NCI-H345 treated with DMSO at 0.1 percent for 48 hours (cell line): ENCODE results near the gene SH2D7.

Experiments used
- DNase-seq: peaks from one replicate; lab custom pipeline; 2025; ENCODE audit not compliant: unreplicated experiment; lab: John Stamatoyannopoulos, UW

Gene SH2D7

DNA sequence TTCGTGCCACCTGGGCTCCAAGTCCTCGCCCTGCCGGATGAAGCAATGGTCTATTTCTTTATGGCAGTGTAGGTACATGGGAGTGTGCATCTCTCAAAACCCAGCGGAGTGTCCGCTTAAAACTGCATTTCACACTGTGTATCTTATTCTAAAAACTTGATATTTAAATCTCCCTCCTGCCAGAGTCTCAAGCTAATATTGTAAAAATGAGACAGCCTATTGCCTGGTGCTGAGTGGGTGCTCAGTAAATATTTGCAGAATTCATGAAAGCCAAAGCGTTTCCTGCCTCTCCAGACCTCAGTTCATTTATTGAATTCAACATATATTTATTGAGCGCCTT, 14.5 kb upstream of the SH2D7 start:
- no peak for DNase-seq

DNA sequence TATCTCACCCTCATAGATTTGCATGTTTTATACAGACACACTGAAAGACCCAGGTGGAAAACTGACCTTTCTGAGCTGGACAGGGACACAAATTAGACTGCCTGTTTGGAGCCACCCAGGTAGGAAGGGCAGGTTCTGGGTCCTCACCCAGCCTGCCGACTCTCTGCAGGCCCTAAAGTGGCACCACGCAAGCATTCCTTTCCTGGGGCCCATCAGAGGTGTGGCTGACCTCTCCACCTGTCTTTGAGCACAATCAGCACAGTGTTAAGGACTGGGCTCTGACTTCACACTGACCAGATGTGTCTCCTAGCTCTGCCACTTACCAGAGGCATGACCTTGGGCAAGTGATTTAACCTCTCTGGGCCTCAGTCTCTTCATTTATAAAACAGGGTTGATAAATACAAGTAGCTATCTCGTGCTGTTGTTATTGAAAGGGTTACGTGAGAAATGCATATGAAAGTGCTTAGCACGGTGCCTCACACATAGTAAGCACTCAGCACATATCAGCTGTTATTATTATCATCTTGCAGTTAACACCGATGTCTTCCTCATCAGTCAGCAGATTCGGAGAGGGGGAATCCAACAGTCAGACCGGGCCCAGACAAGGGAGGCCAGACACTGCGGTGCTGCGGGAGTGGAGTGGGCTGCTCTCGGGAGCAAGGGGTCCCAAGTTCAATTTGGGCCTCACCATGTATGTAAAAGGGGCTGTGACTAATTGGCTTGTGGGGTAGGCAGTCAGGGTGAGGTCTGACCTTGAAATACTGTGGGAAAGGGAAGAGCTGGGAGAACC, 12.9 kb upstream of the SH2D7 start:
- DNase-seq = no peak

DNA sequence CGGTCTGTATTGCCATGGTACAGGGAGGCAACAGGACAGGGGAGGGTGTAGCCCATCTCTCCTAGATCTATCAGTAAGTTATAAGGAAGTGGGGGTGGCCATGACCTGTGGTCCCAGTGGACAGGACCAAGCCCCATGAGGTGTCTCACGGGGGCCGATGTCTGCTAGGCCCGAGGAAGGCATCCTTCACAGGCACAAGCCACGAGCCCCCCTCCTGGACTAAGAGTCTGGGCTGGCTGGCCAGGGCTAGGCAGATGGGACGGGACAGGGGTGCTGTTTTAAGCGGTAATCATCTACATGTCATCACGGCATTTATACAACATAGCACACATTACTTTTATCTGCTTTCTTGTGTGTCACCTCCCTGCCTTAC, 12.3 kb upstream of the SH2D7 start:
- no peak for DNase-seq

DNA sequence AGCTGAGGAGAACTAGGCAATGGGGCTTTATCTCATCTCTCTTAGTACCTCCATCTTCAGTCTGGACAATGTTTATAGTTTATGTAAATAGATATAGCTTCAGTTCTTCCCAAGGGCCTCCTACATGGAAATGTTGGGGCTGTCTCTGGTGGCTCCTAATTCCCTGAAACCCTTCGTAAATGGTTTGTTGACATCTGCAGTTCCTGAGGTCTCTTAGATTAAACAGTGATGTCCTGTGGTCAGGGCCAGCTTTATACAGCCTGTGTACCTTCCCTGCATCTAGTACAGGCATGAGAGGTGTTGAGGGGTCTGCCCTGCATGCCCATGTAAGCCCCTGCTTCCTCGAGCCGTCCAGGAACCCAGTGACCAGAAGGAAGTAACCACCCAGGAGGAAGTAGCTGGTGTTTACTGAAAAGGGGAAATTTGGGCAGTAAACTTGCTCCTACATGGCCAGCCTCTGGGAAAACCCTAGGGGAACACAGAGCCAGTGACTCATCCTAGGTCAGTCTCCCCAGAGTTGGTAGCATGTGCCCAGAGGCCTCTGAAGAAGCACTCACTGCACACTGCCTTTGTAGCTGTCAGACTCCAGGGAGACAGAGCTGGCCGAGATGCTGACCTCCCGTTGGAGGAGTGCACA, 10.1 kb upstream of the SH2D7 start:
- DNase-seq = no peak

DNA sequence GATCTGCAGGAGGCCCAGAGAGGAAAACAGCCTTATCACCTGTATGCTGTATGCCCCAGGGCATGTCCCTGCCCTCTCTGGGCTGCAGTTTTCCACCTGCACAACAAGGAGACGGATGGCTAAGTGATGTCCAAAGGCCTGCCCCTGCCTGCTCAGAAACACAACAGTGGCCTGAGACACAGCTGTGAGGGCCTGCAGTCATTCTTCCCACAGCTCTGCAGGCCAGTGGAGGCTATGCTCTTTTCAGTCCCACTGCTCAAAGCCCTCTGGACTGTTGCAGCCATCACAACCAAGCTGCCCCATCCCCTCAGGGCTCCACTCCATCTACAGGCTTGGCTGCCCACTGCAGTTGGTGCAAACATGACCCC, 9.6 kb upstream of the SH2D7 start:
- DNase-seq = no peak

DNA sequence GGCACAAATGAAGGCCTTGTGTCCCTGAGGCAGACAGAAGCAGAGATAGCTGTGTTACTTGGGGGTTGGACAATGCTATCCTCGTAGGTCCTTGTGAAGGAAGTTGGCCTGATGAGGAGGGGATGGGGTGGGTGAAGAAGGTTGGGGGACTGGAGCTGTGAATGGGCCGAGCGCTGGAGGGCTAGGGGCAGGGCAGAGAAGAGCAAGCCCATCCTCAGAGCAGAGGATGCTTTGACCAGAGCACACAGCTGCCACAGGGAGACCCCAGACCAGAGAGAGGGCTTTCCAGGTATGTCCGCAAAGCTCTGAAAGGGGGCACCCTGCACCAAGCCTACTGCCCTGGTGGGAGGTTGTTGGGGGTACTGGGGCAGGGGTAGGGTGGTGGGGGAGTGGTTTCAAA, 9.2 kb upstream of the SH2D7 start:
- no peak for DNase-seq

DNA sequence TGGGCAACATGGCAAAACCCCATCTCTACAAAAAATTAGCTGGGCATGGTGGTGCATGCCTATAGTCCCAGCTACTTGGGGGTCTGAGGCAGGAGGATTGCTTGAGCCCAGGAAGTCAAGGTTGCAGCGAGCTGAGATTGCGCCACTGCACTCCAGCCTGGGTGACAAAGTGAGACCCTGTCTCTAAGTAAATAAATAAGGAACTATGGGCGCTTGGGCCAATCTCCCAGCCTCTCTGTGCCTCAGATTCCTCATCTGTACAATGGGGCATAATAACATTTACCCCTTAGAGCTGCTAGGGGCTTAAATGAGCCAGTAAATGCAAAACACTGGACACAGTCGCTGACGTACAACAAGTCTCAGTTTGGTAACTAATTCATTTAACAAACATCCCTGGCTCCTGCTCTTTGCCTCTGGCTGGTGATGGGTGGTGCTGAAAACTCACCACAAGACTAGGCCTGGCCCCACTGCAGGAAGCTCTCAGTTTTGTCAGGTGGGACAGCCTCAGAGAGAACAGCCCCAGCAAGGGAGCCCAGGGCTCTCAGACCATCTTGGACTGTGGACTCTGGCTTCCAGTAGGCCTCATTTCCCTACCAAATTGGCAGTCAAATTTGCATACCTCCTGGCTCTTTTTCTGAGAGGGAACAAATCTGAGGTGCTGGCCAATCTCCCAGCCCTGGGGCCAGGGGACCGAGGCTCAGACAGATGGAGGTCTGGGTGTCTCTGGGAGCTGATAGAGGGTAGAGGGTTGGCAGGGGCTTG, 8.5 kb upstream of the SH2D7 start:
- DNase-seq = no peak

DNA sequence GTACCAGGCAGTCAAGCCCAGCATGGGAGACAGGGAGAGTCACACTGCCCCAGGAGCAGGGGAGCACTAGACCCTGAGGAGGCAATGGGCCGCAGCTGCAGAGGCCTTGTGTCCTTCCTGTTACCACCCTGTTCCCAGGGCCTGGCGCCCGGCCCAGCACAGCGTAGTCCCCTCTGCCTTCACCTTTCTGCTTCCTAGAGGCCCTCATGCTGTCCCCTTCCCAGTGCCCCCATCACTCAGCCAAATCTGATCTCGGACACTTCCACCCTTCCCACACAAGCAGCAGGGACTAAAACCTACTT, 8.0 kb upstream of the SH2D7 start:
- DNase-seq = no peak

DNA sequence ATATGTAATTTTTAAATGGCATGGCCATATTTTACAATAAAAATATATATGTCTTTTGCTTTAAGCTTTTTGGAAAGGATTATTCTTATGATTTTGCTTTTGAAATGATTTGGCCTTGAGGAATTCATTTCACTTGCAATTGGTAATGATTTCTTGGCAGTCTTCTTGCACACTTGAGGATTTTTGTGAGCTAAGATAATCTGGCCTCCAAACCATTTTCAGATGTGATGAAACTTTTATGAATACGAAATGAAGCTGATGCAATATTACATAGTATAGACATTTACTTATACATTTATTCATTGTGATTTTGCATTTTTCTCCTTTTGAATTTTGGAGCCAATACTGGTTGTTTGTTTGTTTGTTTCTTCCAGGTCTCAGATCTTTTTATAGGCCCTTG, 6.4 kb upstream of the SH2D7 start:
- no peak for DNase-seq

DNA sequence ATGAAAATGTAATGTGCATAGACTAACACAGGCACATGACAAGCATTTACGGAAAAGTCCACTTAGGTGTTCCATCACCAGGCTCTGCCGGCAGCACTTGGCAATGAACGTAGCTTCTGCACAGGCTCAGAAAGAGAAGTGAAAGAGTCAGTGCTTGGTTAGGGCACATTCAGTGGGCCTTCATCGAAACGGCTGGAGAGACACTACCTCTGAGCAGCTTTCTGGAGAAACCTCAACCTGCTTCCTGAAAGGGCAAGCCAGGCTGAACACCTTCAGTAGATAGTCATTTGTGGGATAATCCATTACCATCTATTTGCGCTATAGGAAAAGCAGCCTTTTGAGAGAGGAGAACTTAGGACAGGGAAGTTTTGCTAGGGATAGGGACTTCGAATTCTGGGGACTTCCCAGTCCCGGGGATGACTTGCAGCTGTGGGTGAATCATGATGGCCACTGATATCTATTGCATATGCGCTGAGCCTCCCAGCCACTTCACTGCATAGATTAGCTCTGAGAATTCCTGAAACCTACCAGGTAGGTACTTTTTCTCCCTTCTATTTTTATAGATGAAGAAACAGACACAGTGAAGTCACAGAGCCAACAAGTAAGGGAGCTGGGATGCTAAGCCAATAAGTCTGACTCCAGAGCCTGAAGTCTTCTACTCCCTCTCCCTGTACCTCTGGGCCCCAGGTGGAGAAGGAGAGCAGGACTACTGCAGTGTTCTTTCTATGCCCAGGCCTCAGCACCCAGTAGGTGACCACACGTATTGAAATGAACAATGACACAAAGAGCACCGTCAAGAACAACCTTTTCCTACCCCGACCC, 4.2 kb upstream of the SH2D7 start:
- DNase-seq = no peak

DNA sequence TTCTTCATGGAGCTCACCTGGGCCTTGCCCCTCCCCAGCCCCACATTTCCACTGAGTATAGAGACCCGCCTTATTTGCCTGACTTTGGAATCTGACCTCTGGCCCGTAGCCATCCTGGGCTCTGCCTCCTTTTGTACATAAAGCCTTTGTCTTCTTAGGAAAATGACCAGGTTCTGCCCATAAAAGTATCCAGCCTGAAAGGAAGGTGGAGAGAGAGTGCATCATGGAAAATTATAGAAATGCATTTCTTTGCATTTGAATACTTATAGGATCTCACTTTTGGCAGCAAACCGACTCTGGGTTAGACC, 3.6 kb upstream of the SH2D7 start:
- DNase-seq = no peak

DNA sequence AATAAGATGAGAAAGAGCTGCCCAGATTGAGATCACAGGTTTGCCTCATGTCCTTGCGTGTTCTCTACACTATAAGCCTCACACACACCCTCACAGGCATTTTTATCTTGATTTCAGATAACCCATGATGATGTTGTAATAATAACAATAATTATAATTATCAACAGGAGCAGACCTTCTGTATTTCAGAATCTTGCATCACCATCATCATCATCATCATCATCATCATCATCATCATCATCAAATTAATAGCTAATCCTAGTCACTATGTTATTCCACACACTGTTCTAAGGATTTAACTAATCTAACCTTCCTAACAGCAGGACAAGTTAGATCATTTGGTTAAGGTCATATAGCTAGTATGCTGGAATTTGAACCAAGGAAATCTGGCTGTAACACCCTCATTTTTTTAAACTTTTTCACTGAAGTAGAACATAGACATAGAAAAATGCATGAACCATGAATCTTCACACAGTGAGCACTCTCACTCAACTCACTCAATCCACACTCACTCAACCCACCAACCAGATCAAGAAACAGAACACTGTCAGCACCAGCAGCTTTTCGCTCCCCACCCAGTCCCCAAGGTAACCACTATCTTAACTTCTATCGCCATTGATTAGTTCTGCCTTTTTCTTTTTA, 1.8 kb upstream of the SH2D7 start:
- no peak for DNase-seq

DNA sequence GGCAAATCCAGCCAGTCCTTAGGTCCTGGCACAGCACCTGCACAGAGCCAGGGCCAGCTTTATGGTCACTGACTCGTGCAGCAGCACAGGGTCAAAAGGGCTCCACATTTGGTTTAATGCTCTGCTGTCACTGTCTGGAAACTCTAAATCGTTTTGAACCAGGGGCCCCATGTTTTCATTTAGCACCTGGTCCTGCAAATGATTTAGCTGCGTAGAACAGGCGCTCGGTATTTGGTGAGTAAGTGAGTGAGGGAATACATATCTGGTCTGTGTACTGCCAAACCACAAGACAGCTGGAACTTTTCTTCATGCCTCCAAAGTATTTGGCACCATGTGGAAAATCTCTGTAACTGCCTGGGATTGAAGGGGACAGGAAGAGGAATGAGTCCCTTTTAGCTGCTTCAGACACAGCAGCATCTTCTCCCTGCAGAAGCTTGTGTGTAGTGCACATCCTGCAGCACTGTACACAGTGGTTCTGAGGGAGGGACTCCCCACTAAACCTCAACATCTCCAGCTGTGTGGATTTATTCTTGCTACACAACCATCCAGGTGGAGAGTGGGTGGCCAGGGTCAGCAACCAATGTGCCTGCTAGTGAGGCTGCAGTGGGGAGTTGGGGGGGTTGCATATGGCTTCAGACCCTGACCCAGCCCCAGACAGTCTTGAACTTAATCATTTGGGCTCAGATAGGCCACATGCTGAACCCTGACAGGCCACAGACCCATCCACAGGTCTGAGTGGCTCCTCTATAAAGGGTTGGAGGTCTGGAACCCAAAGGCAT, 1.1 kb downstream of the SH2D7 start:
- no peak for DNase-seq

DNA sequence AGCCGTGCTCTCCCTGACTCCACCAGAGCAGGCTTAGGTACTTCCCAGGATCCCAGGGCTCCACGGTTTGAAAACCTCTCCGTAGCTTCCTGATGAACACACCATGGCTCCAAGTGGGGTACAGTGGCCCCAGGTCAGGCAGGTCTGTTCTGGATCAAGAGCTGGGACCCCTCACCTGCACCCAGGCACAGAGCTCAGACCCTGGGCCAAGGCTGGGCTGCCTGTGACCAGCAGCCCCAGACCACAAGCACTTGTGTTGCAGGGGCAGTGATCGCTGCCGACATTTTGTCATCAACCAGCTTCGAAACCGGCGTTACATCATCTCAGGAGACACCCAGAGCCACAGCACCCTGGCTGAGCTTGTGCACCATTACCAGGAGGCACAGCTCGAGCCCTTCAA, 5.3 kb downstream of the SH2D7 start:
- DNase-seq = no peak

DNA sequence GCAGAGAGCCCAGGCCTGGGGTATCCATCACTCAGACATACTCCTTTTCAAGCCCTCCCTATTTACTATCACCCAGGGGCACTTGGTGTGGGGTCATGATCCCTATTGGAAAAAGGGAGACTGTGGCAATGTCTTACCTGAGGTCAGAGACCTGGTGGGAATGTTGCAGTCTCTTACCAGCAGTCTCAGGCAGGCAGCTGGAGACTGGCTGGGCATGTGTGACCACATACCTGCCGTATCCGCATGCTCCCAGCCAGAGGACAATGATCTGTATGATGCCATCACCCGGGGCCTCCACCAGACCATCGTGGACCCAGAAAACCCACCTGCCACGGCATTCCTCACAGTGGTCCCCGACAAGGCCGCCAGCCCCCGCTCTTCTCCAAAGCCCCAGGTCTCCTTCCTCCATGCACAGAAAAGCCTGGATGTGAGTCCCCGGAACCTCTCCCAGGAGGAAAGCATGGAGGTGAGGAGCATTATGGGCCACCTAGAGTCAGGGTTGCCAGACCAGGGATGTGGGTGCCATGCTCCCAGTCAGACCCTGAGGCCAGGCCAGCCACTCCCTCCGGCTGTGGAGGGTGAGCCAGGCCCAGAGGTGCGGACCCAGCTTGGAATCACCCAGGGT, 5.9 kb downstream of the SH2D7 start:
- DNase-seq = no peak

DNA sequence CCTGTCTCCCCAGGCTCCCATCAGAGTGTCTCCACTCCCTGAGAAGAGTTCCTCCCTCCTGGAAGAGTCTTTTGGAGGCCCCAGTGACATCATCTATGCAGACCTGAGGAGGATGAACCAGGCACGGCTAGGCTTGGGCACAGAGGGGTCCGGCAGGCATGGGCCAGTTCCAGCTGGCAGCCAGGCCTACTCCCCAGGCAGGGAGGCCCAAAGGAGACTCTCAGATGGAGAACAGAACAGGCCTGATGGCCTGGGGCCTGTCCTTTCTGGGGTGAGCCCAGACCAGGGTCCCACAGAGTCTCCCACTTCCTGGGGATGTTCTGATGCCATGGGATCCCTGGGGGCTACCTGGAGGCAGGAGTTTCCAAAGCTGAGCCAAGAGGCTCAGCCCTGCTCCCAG, 8.5 kb downstream of the SH2D7 start:
- DNase-seq = no peak

DNA sequence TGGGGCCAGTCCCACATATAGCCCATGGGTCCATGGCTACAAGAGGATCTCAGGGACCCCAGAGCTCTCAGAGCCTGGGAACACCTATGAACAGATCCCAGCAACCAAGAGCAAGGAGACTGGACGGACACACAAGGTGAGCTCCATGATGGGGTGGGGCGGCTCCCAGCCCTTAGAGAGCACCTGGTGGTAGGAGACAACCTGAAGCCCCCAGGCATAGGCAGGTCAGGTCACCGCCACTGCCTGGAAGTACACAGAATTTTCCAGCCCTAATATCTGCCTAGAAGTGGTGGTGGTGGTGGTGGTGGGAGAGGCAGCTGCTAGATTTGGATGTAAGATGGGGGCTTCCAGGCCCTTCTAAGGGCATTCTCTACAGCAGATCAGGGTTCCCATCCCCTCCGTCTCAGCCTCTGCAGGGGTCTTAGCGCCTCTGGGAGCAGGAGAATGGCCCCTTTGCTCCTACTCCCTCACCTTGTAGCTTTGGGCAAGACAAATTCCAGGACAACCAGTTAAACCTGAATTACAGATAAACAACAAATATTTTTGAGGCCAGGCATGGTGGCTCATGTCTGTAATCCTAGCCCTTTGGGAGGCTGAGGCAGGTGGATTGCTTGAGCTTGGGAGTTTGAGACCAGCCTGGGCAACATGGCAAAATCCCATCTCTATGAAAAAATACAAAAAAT, 9.2 kb downstream of the SH2D7 start:
- DNase-seq = no peak

DNA sequence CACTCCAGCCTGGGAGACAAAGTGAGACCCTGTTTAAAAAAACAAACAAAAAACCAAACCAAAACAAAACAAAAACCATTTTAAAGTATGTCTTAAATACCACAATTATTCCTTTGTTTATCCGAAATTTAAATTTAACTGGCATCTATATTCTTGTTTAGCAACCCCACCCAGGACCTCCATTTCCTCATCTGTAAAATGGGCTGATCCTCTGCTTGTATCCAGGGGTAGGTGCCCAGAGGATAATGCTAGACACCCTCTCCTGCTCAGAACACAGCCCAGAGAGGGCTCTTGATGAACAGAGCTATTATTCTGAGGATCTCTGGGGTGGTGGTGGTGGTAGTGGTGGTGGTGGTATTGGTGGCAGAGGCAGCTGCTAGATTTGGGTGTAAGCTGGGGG, 9.8 kb downstream of the SH2D7 start:
- DNase-seq = no peak

DNA sequence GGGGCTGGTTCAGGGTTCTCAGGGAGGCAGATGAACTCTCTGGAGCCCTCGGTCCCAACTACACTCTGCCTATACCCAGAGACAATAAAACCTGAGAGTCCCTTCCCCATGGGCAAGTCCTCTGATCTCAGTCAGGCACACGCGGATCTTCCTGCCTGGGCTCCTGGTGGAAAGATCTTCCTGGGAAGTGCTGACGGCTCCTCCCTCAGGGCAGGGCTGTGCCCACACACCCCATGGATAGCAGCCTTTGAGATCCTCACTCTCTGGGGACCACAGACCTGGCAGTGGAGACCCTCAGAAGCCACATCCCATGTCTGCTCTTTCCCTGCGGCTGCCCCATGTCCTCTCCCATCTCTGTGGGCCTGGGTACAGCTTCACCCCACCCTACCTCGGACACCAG, 10.4 kb downstream of the SH2D7 start:
- no peak for DNase-seq
